Neural progenitor cell (in vitro differentiated cells): ENCODE results near the gene DNPH1. TPM values are rescaled to one million over a fixed set of nuclear protein-coding genes. Genes with fewer than 3 reads are reported as not detected.

Experiments
- DNase-seq: peaks from one replicate; pipeline ENCODE4 v3.0.0-alpha.2; 2016; ENCODE audit warnings: low spot score
- H2AFZ ChIP-seq: fragments of 200-600 bp; sonication (generic); replicated peaks from 2 replicates; pipeline ENCODE4 v1.6.1; 2016; ENCODE audit warnings: antibody characterized with exemption
- H3F3A ChIP-seq: fragments of 200-600 bp; sonication (generic); 2 replicates; pipeline ENCODE4 v1.6.1; 2016; ENCODE audit warnings: antibody characterized with exemption, low read depth
- H3K27ac ChIP-seq: fragments of 200-600 bp; sonication (generic); 2 replicates; pipeline ENCODE4 v1.5.1; 2016; ENCODE audit warnings: mild to moderate bottlenecking
- H3K27me3 ChIP-seq: fragments of 200-600 bp; sonication (generic); 2 replicates; pipeline ENCODE4 v1.6.1; 2016; ENCODE audit warnings: mild to moderate bottlenecking, moderate library complexity
- H3K36me3 ChIP-seq: fragments of 200-600 bp; sonication (generic); 2 replicates; pipeline ENCODE4 v1.5.1; 2016
- H3K4me1 ChIP-seq: fragments of 200-600 bp; sonication (generic); 2 replicates; pipeline ENCODE4 v1.6.1; 2016; ENCODE audit warnings: mixed run types
- H3K4me2 ChIP-seq: fragments of 200-600 bp; sonication (generic); 2 replicates; pipeline ENCODE4 v1.6.1; 2016
- H3K4me3 ChIP-seq: fragments of 200-600 bp; sonication (generic); 2 replicates; pipeline ENCODE4 v1.5.1; 2016
- H3K79me2 ChIP-seq: fragments of 200-600 bp; sonication (generic); 2 replicates; pipeline ENCODE4 v1.6.1; 2016; ENCODE audit warnings: low read depth
- H3K9ac ChIP-seq: fragments of 200-600 bp; sonication (generic); 2 replicates; pipeline ENCODE4 v1.6.1; 2016
- H3K9me3 ChIP-seq: fragments of 200-600 bp; sonication (generic); 2 replicates; pipeline ENCODE4 v1.5.1; 2016; ENCODE audit warnings: low read depth
- H4K20me1 ChIP-seq: fragments of 200-600 bp; sonication (generic); 2 replicates; pipeline ENCODE4 v1.6.1; 2016; ENCODE audit warnings: low read depth
- H3K27ac Mint-ChIP-seq: 3 replicates; pipeline ENCODE4 v1.8.0; 2021; ENCODE audit warnings: mixed read lengths
- H3K27me3 Mint-ChIP-seq: 2 replicates; pipeline ENCODE4 v1.8.0; 2022; ENCODE audit warnings: low read depth, mild to moderate bottlenecking, inconsistent platforms, moderate library complexity, mixed read lengths; ENCODE audit not compliant: insufficient read depth
- H3K36me3 Mint-ChIP-seq: 3 replicates; pipeline ENCODE4 v1.8.0; 2021; ENCODE audit warnings: mixed read lengths
- H3K4me1 Mint-ChIP-seq: 3 replicates; pipeline ENCODE4 v1.8.0; 2021; ENCODE audit warnings: mixed read lengths
- H3K4me3 Mint-ChIP-seq: 3 replicates; pipeline ENCODE4 v1.8.0; 2021; ENCODE audit warnings: mild to moderate bottlenecking, moderate library complexity, mixed read lengths
- H3K9me3 Mint-ChIP-seq: 3 replicates; pipeline ENCODE4 v1.8.0; 2020; ENCODE audit warnings: mixed read lengths
- CTCF ChIP-seq: fragments of 200-600 bp; sonication (generic); IDR thresholded peaks from 2 replicates; pipeline ENCODE4 v1.5.1; 2017; ENCODE audit warnings: antibody characterized with exemption, mild to moderate bottlenecking
- EZH2 ChIP-seq: fragments of 200-600 bp; sonication (generic); IDR thresholded peaks from 2 replicates; pipeline ENCODE4 v1.6.1; 2017; ENCODE audit warnings: antibody characterized with exemption, mild to moderate bottlenecking, moderate library complexity
- EZH2phosphoT487 ChIP-seq: fragments of 200-600 bp; sonication (generic); IDR thresholded peaks from 2 replicates; pipeline ENCODE4 v1.6.1; 2017; ENCODE audit warnings: antibody characterized with exemption
- total RNA-seq: library from RNA; depleted of rRNA; stranded (reverse); fragments of >200 nt; gene quantifications from 2 replicates; pipeline ENCODE4 v1.2.3, GENCODE V29; 2015; ENCODE audit warnings: low replicate concordance

Gene DNPH1
- total RNA-seq, 1 donor from 2014 or later, result 25.2 TPM

- no peak for DNase-seq
- H3K27ac Mint-ChIP-seq, result no peak overlapping the region
- peaks cover 65% of the 10 kb centered on the region for H3K27me3 ChIP-seq
- no peaks in the 10 kb centered on the region for H3F3A ChIP-seq
- no peak overlapping the region for H3K4me2 ChIP-seq
- H3K9me3 Mint-ChIP-seq, result peaks cover 9% of the 10 kb centered on the region
- H3K27ac ChIP-seq, result no peak overlapping the region
- no peak overlapping the region for H3K4me3 Mint-ChIP-seq
- TF ChIP-seq EZH2phosphoT487 (no peak), EZH2 (no peak), CTCF (no peak)
- H3K79me2 ChIP-seq, result no peaks in the 10 kb centered on the region
- H3K36me3 Mint-ChIP-seq, result no peaks in the 10 kb centered on the region
- no peaks in the 10 kb centered on the region for H3K4me1 Mint-ChIP-seq
- H2AFZ ChIP-seq, result no peak overlapping the region
- no peak overlapping the region for H3K4me3 ChIP-seq
- H3K4me1 ChIP-seq, result no peaks in the 10 kb centered on the region
- peaks cover 30% of the 10 kb centered on the region for H3K27me3 Mint-ChIP-seq
- no peaks in the 10 kb centered on the region for H3K9me3 ChIP-seq
- no peaks in the 10 kb centered on the region for H4K20me1 ChIP-seq
- no peaks in the 10 kb centered on the region for H3K36me3 ChIP-seq
- H3K9ac ChIP-seq, result no peak overlapping the region
Observed at GRCh38 chr6:43235841-43236240, 6.6 kb upstream of the DNPH1 start.

GRCh38 chr6:43231735-43232450 lies 2.6 kb upstream of the DNPH1 start:
- Histone ChIP-seq H3K27ac (no peak overlapping the region), H2AFZ (no peak overlapping the region), H3K27me3 (peaks cover 41% of the 10 kb centered on the region), H3K9ac (no peak overlapping the region), H4K20me1 (no peaks in the 10 kb centered on the region), H3K9me3 (no peaks in the 10 kb centered on the region), H3K4me3 (no peak overlapping the region), H3K4me1 (no peaks in the 10 kb centered on the region), H3F3A (no peaks in the 10 kb centered on the region), H3K36me3 (no peaks in the 10 kb centered on the region), H3K4me2 (no peak overlapping the region), H3K79me2 (peaks cover 10% of the 10 kb centered on the region)
- Mint-ChIP-seq H3K4me3 (no peak overlapping the region), H3K27ac (no peak overlapping the region), H3K27me3 (peaks cover 24% of the 10 kb centered on the region), H3K9me3 (peaks cover 4% of the 10 kb centered on the region), H3K36me3 (no peaks in the 10 kb centered on the region), H3K4me1 (peaks cover 14% of the 10 kb centered on the region)
- TF ChIP-seq EZH2 (no peak), CTCF (no peak), EZH2phosphoT487 (no peak)
- no peak for DNase-seq

- no peak overlapping the region for H3K4me3 ChIP-seq
- Mint-ChIP-seq H3K4me1 (peaks cover 14% of the 10 kb centered on the region), H3K36me3 (no peaks in the 10 kb centered on the region), H3K4me3 (no peak overlapping the region), H3K27ac (no peak overlapping the region), H3K9me3 (peaks cover 4% of the 10 kb centered on the region), H3K27me3 (peaks cover 24% of the 10 kb centered on the region)
- H3K27me3 ChIP-seq, result peaks cover 36% of the 10 kb centered on the region
- no peaks in the 10 kb centered on the region for H3K9me3 ChIP-seq
- no peak overlapping the region for H2AFZ ChIP-seq
- H4K20me1 ChIP-seq, result no peaks in the 10 kb centered on the region
- no peak overlapping the region for H3K9ac ChIP-seq
- no peaks in the 10 kb centered on the region for H3K36me3 ChIP-seq
- no peak for DNase-seq
- peaks cover 10% of the 10 kb centered on the region for H3K79me2 ChIP-seq
- H3K4me1 ChIP-seq, result no peaks in the 10 kb centered on the region
- H3K4me2 ChIP-seq, result no peak overlapping the region
- no peaks in the 10 kb centered on the region for H3F3A ChIP-seq
- TF ChIP-seq CTCF (no peak), EZH2 (no peak), EZH2phosphoT487 (no peak)
- no peak overlapping the region for H3K27ac ChIP-seq
Observed at GRCh38 chr6:43231053-43231452, 1.8 kb upstream of the DNPH1 start.
